HG02852 (cell line): ENCODE measurements around the gene SNRNP48.

Source experiments
- ATAC-seq: cut with Tn5 transposase; IDR thresholded peaks from one replicate; pipeline ENCODE4 v1.9.1; 2021; ENCODE audit warnings: mild to moderate bottlenecking, moderate library complexity; ENCODE audit not compliant: unreplicated experiment

The SNRNP48 gene

GRCh38 chr6:7589949-7590917 lies at the start of gene SNRNP48:
Gene SNRNP48 (plus strand): TSS chr6:7590198. CDS start chr6:7590258, 60 bp downstream.
- peak; percentile 100 for ATAC-seq

DNA sequence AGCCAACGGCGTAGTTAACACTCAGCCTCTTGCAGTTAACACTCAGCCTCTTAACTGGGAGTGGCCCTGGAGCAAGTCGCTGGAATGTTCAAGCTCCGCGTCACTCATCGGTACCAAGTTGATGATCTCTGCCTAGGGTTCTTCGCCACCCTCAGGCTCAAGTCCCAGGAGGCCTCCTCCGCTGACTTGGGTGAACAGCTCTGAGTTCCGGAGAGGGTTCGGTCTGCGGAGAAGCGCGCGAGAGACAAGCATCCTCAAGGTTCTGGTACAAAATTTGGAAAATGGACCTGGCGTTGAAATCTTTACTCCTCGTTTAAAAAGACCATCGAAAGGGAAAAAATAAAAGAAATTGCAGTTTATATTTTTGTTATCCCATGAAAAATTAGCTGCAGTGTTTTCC lies 49.4 kb upstream of the SNRNP48 start:
- no peak for ATAC-seq

- no peak for ATAC-seq
Measured at GRCh38 chr6:7541175-7542064, 48.6 kb upstream of the SNRNP48 start, which contains the start of gene DSP. Gene DSP (plus strand): TSS chr6:7541671. CDS start chr6:7541916, 245 bp downstream.

- no peak for ATAC-seq
Measured at GRCh38 chr6:7542065-7542873, 47.7 kb upstream of the SNRNP48 start.

DNA sequence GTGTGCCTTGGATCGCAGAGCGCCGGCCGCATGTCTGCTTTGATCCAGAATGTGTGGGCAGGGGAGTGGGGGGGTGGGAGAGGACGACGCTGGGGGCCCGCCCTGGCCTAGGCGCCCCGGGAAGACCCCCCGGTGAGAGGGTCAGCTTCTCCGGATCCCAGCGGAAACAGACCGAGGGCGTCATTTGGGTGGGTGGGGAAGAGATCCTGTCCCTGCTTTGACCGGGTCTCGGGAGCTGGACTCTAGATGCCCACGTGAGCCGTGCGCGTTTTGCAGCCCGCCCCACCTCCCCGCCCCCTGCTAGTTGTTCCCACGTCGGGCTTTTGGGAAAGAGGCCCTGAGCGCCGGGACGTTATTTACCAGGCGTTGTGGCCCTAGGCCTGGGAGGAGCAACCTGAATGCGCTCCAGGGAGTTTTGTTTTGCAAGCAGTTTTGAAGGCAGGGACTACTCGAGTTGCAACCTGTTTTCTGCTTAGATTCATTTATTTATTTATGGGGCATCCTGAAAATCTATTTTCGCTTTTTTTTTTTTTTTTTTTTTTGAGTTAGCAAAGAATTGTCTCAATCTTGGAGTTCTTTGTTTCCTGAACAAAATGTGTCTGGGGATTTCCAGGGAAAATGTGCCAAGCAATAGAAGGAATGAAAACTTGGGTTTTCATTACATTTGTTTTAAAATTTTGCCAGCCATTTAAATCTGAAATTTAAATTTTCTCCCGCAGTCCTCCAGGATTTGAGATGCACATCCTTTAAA lies 46.9 kb upstream of the SNRNP48 start:
- ATAC-seq = no peak

- no peak for ATAC-seq
Measured at GRCh38 chr6:7543789-7544424, 46.1 kb upstream of the SNRNP48 start.

GRCh38 chr6:7544597-7544996 lies 45.4 kb upstream of the SNRNP48 start:
- ATAC-seq = no peak

DNA sequence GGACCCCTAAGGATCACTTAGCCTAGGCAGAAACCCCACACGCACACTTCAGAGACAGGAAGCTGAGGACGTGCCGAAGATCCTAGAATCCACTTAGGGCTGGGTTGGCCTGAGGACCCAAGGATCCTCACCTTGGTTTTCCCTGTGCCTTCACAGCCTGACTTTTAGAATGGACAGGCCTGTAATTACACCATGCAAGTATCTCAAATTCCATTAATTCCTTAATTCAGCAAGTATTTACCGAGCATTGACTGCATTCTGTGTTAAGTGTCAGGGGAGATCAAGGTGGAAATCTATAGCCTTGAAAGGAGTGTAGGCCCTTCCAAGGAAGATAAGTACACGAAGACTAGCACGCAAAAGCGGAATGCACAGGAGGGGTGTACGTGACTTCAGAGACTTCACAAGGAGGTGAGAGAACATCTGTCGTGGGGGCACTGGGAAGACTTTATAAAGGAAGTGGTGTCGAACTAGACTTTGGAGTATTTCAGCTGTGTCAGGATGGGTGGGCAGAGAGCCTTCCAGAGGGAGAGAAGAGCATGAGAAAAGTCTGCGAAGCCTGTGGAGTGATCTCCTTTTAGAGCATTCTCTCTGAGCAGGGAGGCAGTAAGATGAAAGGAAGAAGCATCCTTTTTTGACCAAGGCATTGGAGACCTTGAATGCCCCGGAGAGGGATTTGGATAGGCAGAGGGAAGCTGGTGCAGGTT lies 44.5 kb upstream of the SNRNP48 start:
- no peak for ATAC-seq

GRCh38 chr6:7546020-7546369 lies 44.0 kb upstream of the SNRNP48 start:
- ATAC-seq = no peak

GRCh38 chr6:7546383-7546782 lies 43.6 kb upstream of the SNRNP48 start:
- ATAC-seq = no peak

GRCh38 chr6:7546896-7547295 lies 43.1 kb upstream of the SNRNP48 start:
- no peak for ATAC-seq

DNA sequence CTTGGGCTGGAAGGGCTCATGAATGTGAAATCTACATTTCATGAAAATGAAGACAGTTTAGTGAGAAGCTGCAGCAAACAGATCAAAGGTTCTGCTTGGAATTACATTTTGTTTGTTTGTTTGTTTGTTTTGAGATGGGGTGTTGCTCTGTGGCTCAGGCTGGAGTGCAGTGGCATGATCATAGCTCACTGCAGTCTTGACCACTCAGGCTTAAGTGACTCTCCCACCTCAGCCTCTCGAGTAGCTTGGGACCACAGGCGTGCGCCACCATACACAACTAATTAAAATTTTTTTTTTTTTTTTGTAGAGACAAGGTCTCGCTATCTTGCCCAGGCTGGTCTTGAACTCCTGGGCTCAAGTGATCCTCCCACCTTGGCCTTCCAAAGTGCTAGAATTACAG lies 42.7 kb upstream of the SNRNP48 start:
- ATAC-seq = no peak

DNA sequence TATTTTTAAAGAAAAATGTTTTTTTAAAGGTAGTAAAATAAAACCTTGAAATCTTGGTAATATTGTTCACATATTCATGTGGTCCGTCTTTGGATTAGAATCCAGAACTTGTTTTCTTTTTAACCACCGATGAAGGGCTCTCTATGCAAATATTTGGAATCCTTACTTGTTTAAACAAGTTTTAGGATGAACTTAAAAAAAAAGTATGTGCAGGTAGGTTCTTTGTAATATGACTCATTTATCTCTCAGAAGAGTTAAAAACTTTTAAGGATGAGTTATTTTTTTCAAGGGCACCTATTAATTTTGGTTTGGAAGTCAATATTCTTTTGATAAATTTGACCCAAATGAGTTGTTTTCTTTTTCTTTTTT lies 39.6 kb upstream of the SNRNP48 start:
- no peak for ATAC-seq

DNA sequence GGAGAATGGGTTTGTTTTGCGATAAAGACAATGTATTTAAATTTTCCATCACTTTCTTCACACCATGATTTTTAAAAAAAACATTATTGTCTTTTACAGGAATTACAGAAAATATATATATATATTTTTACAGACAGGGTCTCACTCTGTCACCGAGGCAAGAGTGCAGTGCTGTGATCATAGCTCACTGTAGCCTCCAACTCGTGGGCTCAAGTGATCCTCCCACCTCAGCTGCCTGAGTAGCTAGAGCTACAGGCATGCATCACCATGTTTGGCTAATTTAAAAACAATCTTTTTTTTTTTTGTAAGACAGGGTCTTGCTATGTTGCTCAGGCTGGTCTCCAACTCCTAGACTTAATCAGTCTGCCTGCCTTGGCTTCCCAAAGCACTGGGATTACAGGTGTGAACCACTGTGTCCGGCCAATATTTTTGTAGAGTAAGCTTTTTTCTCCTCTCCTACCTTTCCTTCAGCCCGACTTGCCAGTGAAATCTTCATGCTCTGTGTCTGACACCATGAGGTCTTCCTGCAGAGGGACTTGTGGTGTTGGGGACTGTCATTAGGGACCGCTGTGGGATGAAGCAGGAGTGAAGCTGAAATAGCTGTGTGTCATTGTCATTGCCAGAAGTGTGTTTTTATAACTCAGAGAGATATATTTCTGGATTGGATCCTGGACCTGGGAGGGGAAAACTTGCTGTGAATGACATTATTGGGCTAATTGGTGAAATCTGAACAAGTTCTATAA lies 35.3 kb upstream of the SNRNP48 start:
- ATAC-seq = no peak

GRCh38 chr6:7555671-7556070 lies 34.3 kb upstream of the SNRNP48 start:
- no peak for ATAC-seq

DNA sequence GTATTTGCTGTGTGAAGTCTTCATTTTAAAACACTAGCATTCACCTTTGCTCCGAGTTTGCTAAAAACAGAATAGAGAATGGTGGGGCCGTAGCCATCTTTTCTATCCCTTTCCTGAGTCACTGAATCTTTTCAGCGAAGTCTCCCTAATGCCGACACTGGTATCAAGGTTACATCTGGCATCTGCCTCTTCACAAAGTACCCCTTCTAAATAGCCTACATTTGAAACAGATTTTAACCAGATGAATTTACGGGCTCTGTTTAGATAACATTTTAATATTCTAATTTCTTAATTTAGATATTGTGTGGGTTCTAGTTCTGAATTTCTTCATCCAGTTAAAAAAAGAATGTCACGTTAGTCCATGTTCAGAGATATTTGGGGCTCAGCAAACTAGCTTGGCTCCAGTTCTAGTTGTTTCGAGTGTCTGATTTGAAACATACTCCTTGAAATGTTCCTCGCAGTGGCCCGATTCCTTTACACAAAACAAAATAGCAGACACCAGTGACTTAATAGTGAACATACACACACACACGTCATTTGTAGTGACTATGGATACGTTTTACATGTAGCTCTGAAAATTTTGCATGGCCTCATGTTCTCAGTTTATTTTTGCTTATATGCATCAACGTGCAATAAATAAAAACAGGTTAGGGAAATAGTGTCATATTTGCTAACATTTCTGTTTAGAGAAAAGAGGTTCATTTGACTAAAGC lies 33.4 kb upstream of the SNRNP48 start:
- no peak for ATAC-seq

- no peak for ATAC-seq
Measured at GRCh38 chr6:7557652-7558051, 32.3 kb upstream of the SNRNP48 start.

DNA sequence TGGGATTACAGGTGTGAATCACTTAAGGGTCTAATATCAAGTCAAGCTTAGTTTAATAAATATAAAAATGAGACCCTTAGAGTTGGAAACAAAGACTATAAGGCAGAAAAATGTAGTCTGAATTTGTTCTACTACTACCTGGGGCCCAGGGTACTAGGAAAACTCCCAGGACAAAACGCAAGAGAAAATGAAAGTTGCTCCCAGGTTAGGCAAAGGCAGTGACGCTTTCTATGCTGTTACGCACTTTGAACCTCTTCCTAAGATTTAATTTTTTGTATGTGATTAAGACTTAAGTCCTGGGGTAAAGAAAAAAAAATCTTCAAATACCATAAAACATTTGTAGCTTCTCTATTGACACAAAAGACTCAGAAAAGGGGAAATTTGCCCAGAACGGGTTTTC lies 31.2 kb upstream of the SNRNP48 start:
- no peak for ATAC-seq
